Measurements from ENCODE around the gene RASGRF1.

The RASGRF1 gene

GRCh38 chr15:78969687-78970349, 120.8 kb downstream of the RASGRF1 start:
- no peak for DNase-seq (ENCODE audit: extremely low read depth in 1 of 2, low read depth in 1 of 2)

- DNase-seq (ENCODE audit: extremely low read depth in 1 of 2, low read depth in 1 of 2), result no peak
Measured at GRCh38 chr15:78968539-78969271, 121.9 kb downstream of the RASGRF1 start.

GRCh38 chr15:78968114-78968513, 122.5 kb downstream of the RASGRF1 start:
- no peak for DNase-seq (ENCODE audit: extremely low read depth in 1 of 2, low read depth in 1 of 2)

GRCh38 chr15:78960308-78960707, 130.3 kb downstream of the RASGRF1 start:
- DNase-seq (ENCODE audit: extremely low read depth in 1 of 2, low read depth in 1 of 2), result no peak

GRCh38 chr15:78959360-78959759, 131.2 kb downstream of the RASGRF1 start:
- no peak for DNase-seq (ENCODE audit: extremely low read depth in 1 of 2, low read depth in 1 of 2)

GRCh38 chr15:78957416-78958093, 133.0 kb downstream of the RASGRF1 start:
- DNase-seq (ENCODE audit: extremely low read depth in 1 of 2, low read depth in 1 of 2), result no peak

GRCh38 chr15:78956937-78957336, 133.6 kb downstream of the RASGRF1 start:
- no peak for DNase-seq (ENCODE audit: extremely low read depth in 1 of 2, low read depth in 1 of 2)

- no peak for DNase-seq (ENCODE audit: extremely low read depth in 1 of 2, low read depth in 1 of 2)
Measured at GRCh38 chr15:78955355-78955754, 135.2 kb downstream of the RASGRF1 start.

GRCh38 chr15:78951841-78952238, 138.7 kb downstream of the RASGRF1 start:
- DNase-seq (ENCODE audit: extremely low read depth in 1 of 2, low read depth in 1 of 2), result no peak

- no peak for DNase-seq (ENCODE audit: extremely low read depth in 1 of 2, low read depth in 1 of 2)
Measured at GRCh38 chr15:78950902-78951840, 139.4 kb downstream of the RASGRF1 start.

- no peak for DNase-seq (ENCODE audit: extremely low read depth in 1 of 2, low read depth in 1 of 2)
Measured at GRCh38 chr15:78950343-78950742, 140.2 kb downstream of the RASGRF1 start.

- no peak for DNase-seq (ENCODE audit: extremely low read depth in 1 of 2, low read depth in 1 of 2)
Measured at GRCh38 chr15:78949461-78949860, 141.1 kb downstream of the RASGRF1 start.

- no peak for DNase-seq (ENCODE audit: extremely low read depth in 1 of 2, low read depth in 1 of 2)
Measured at GRCh38 chr15:78947506-78947905, 143.1 kb downstream of the RASGRF1 start.

GRCh38 chr15:78946493-78946892, 144.1 kb downstream of the RASGRF1 start:
- no peak for DNase-seq (ENCODE audit: extremely low read depth in 1 of 2, low read depth in 1 of 2)

GRCh38 chr15:78944669-78945407, 145.7 kb downstream of the RASGRF1 start, which contains the start of gene CTSH:
TSS of gene CTSH (minus strand) at chr15:78945046. CDS start at chr15:78944981, 65 bp downstream.
- DNase-seq (ENCODE audit: extremely low read depth in 1 of 2, low read depth in 1 of 2), result peak; percentile 36 to 40

GRCh38 chr15:78944202-78944625, 146.4 kb downstream of the RASGRF1 start:
- no peak for DNase-seq (ENCODE audit: extremely low read depth in 1 of 2, low read depth in 1 of 2)

GRCh38 chr15:78943692-78944091, 146.9 kb downstream of the RASGRF1 start:
- DNase-seq (ENCODE audit: extremely low read depth in 1 of 2, low read depth in 1 of 2), result no peak

GRCh38 chr15:78942741-78943140, 147.8 kb downstream of the RASGRF1 start:
- DNase-seq (ENCODE audit: extremely low read depth in 1 of 2, low read depth in 1 of 2), result no peak

GRCh38 chr15:78938658-78939488, 151.7 kb downstream of the RASGRF1 start:
- no peak for DNase-seq (ENCODE audit: extremely low read depth in 1 of 2, low read depth in 1 of 2)
